ENCODE measurements around the gene CIB4.

DNA sequence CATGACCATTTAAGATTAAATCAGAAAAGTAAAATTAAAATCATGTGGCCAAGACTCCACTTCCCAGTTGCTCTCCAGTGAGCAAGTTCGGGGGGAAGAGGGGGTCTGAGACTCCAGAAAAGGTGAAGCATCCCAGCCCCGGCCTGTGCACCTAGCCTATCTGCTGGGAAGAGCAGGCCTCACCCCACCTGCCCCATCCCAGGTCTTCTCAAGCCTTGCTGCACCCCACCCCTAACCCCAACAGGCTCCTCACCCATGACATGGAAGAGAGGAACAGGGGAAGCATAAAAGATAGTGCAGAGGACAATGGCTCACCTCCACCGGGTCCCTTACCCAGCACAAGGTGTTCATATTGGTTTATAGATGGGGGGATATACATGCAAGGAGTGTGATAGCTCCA is 14.6 kb downstream of the CIB4 start:
- TF ChIP-seq, protein P1, sequence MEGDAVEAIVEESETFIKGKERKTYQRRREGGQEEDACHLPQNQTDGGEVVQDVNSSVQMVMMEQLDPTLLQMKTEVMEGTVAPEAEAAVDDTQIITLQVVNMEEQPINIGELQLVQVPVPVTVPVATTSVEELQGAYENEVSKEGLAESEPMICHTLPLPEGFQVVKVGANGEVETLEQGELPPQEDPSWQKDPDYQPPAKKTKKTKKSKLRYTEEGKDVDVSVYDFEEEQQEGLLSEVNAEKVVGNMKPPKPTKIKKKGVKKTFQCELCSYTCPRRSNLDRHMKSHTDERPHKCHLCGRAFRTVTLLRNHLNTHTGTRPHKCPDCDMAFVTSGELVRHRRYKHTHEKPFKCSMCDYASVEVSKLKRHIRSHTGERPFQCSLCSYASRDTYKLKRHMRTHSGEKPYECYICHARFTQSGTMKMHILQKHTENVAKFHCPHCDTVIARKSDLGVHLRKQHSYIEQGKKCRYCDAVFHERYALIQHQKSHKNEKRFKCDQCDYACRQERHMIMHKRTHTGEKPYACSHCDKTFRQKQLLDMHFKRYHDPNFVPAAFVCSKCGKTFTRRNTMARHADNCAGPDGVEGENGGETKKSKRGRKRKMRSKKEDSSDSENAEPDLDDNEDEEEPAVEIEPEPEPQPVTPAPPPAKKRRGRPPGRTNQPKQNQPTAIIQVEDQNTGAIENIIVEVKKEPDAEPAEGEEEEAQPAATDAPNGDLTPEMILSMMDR (IDR thresholded peaks at IDR 0.05) = no peak
- TF ChIP-seq POLR2A (IDR thresholded peaks at IDR 0.05) = no peak
